SIG-M5 treated with dmso at 0.1 percent for 504 hours (cell line): ENCODE measurements around the gene CIC.
"Not testable (repeated sequence)": the region's sequence is repeated elsewhere in the genome, so short reads cannot be mapped to it uniquely, and the experiment has no call there.

Experiments
- DNase-seq: peaks from one replicate; lab custom pipeline; 2025; ENCODE audit not compliant: unreplicated experiment; lab: John Stamatoyannopoulos, UW

Gene CIC

GRCh38 chr19:42327381-42327780 lies 58.3 kb downstream of the CIC start:
- DNase-seq, result no peak

- no peak for DNase-seq
Measured at GRCh38 chr19:42328106-42328505, 59.1 kb downstream of the CIC start.

GRCh38 chr19:42328854-42329253 lies 59.8 kb downstream of the CIC start:
- no peak for DNase-seq

GRCh38 chr19:42330241-42330711 lies 61.2 kb downstream of the CIC start:
- DNase-seq, result no peak

GRCh38 chr19:42331333-42331732 lies 62.3 kb downstream of the CIC start:
- not testable (repeated sequence) for DNase-seq

- no peak for DNase-seq
Measured at GRCh38 chr19:42332059-42332458, 63.0 kb downstream of the CIC start.

- no peak for DNase-seq
Measured at GRCh38 chr19:42333018-42333417, 64.0 kb downstream of the CIC start.

GRCh38 chr19:42333975-42334696 lies 65.1 kb downstream of the CIC start:
- no peak for DNase-seq

- DNase-seq, result no peak
Measured at GRCh38 chr19:42334697-42335373, 65.8 kb downstream of the CIC start.

- peak; percentile 15 for DNase-seq
Measured at GRCh38 chr19:42335374-42335936, 66.4 kb downstream of the CIC start.

GRCh38 chr19:42335971-42336370 lies 66.9 kb downstream of the CIC start:
- DNase-seq, result no peak

- not testable (repeated sequence) for DNase-seq
Measured at GRCh38 chr19:42339126-42339860, 70.2 kb downstream of the CIC start.

GRCh38 chr19:42339922-42340321 lies 70.9 kb downstream of the CIC start:
- not testable (repeated sequence) for DNase-seq

- no peak for DNase-seq
Measured at GRCh38 chr19:42343344-42344110, 74.5 kb downstream of the CIC start.

GRCh38 chr19:42344336-42344893 lies 75.4 kb downstream of the CIC start:
- no peak for DNase-seq
